Measurements from ENCODE around the gene TSC22D1. TPM values are rescaled to one million over a fixed set of nuclear protein-coding genes. Genes with fewer than 3 reads are reported as not detected.

The TSC22D1 gene
- total and polyA plus RNA-seq, 2 of the 4 experiments (the other 2 are of a cell fraction), result 30.8 to 42.2 TPM

DNA sequence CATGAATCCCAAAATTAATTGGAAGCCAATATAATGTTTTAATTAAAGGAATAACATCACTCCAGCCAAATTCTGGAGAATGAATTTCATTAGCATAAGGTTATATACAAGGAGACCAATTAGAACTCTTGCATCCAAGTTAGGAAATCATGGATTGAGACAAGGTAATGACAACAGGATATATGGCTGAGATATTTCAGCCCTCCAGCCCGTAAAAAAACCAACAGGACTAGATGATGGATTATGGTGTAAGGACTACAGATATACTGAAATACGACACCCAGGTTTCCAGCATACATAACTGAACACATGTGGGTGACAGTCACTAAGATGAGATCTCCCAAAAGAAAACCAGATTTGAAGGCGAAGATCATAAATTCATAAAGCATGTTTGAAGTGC is 56.5 kb downstream of the TSC22D1 start (continued):
- TF ChIP-seq, protein P1, sequence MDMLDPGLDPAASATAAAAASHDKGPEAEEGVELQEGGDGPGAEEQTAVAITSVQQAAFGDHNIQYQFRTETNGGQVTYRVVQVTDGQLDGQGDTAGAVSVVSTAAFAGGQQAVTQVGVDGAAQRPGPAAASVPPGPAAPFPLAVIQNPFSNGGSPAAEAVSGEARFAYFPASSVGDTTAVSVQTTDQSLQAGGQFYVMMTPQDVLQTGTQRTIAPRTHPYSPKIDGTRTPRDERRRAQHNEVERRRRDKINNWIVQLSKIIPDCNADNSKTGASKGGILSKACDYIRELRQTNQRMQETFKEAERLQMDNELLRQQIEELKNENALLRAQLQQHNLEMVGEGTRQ (IDR thresholded peaks at IDR 0.05; ENCODE audit: low read depth, low read length), result no peak

DNA sequence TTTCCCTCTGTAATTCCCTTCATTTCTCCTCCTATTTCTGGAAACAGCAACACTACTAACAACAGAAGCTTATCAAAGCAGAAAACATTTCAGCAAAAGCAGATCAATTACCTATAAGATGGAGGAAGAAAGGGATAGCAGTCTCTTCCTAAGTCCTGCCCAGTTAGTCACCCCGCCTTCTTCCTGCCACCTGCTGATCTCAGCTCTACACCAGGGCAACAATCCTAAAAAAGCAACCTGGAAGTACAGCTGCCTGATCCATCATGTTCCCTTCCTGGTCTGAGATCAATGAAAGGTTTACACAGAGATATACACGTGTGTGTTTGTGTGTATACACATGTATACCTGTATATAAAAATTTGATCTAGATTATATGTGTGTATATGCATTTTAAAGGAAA is 59.4 kb downstream of the TSC22D1 start:
- Histone ChIP-seq H2BK120ac (ENCODE audit: low read depth, low read length) (no peak overlapping the region), H3K14ac (replicated peaks; ENCODE audit: low read depth, low read length) (no peak overlapping the region), H3K4me1 (ENCODE audit: control insufficient read depth, insufficient read depth, low read length) (no peaks in the 10 kb centered on the region), H3K23ac (ENCODE audit: low read depth, low read length) (no peak overlapping the region), H4K91ac (ENCODE audit: insufficient read depth, low read depth, low read length) (no peak overlapping the region), H3K36me3 (ENCODE audit: control insufficient read depth, insufficient read depth, low read length) (peaks cover 2% of the 10 kb centered on the region; the same call in 1 of the 2 replicates), H3K27me3 (ENCODE audit: control insufficient read depth, insufficient read depth, low read length) (no peaks in the 10 kb centered on the region), H3K9me1 (ENCODE audit: insufficient read depth, low read length) (no peaks in the 10 kb centered on the region), H2AK5ac (ENCODE audit: low read depth, low read length) (no peak overlapping the region), H3K9ac (ENCODE audit: low read depth, low read length) (no peak overlapping the region), H4K8ac (ENCODE audit: low read depth in 2 of 2, low read length in 2 of 2) (no peak overlapping the region), H2BK5ac (ENCODE audit: low read depth, low read length, poor library complexity, severe bottlenecking) (no peak overlapping the region), H3K79me1 (ENCODE audit: low read depth in 1 of 2, low read length in 2 of 2) (peaks cover 14 to 28% of the 10 kb centered on the region in 2 experiments), H3K9me3 (ENCODE audit: control insufficient read depth, insufficient read depth, low read length) (no peaks in the 10 kb centered on the region), H2BK15ac (ENCODE audit: low read depth, low read length) (no peak overlapping the region), H2AK9ac (replicated peaks; ENCODE audit: low read depth, low read length, poor library complexity) (no peak overlapping the region), H3K4me3 (ENCODE audit: insufficient read depth, low read depth, low read length) (no peak overlapping the region), H2BK20ac (ENCODE audit: low read depth, low read length) (no peak overlapping the region), H3K4me2 (ENCODE audit: low read depth, low read length) (no peak overlapping the region), H4K5ac (ENCODE audit: low read depth, low read length) (no peak overlapping the region), H4K20me1 (ENCODE audit: insufficient read depth, low read length) (no peaks in the 10 kb centered on the region), H3K56ac (ENCODE audit: extremely low read depth, insufficient read depth, low read length) (no peak overlapping the region), H2AFZ (replicated peaks; ENCODE audit: low read length, poor library complexity) (no peak overlapping the region), H3K18ac (ENCODE audit: low read depth, low read length) (no peak overlapping the region), H3K4ac (ENCODE audit: low read depth, low read length) (no peak overlapping the region), H3K27ac (ENCODE audit: insufficient read depth, low read length) (no peak overlapping the region)
- no peak for DNase-seq
- CTCF ChIA-PET, result no interaction called here
- POLR2A ChIA-PET (ENCODE audit: unreplicated experiment), result no interaction called here
- in situ Hi-C loops (cut with MboI; ENCODE audit: low sequenced_read_pairs) (no loop called here), dilution Hi-C loops (cut with HindIII; ENCODE audit: low sequenced_read_pairs, unreplicated experiment) (no loop called here), intact Hi-C loops (cut with micrococcal nuclease) (no loop called here)
- no peak for ATAC-seq (ENCODE audit: low read depth)
- TF ChIP-seq RCOR1 (IDR thresholded peaks at IDR 0.05; ENCODE audit: insufficient replicate concordance, low read length) (no peak), RFX5 (IDR thresholded peaks at IDR 0.05; ENCODE audit: low read depth, low read length) (no peak), FOS (IDR thresholded peaks at IDR 0.05; ENCODE audit: low read depth, low read length) (no peak), CEBPB (IDR thresholded peaks at IDR 0.05; ENCODE audit: low read depth, low read length) (no peak), MAZ (IDR thresholded peaks at IDR 0.05; ENCODE audit: borderline replicate concordance, low read depth, low read length) (no peak), CHD1 (IDR thresholded peaks at IDR 0.05; ENCODE audit: low read depth, low read length) (no peak), MXI1 (IDR thresholded peaks at IDR 0.05; ENCODE audit: borderline replicate concordance, low read depth, low read length) (no peak)
- TF ChIP-seq, protein P1 (IDR thresholded peaks at IDR 0.05; ENCODE audit: low read depth, low read length), result no peak
- TF ChIP-seq, protein P2, sequence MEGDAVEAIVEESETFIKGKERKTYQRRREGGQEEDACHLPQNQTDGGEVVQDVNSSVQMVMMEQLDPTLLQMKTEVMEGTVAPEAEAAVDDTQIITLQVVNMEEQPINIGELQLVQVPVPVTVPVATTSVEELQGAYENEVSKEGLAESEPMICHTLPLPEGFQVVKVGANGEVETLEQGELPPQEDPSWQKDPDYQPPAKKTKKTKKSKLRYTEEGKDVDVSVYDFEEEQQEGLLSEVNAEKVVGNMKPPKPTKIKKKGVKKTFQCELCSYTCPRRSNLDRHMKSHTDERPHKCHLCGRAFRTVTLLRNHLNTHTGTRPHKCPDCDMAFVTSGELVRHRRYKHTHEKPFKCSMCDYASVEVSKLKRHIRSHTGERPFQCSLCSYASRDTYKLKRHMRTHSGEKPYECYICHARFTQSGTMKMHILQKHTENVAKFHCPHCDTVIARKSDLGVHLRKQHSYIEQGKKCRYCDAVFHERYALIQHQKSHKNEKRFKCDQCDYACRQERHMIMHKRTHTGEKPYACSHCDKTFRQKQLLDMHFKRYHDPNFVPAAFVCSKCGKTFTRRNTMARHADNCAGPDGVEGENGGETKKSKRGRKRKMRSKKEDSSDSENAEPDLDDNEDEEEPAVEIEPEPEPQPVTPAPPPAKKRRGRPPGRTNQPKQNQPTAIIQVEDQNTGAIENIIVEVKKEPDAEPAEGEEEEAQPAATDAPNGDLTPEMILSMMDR (conservative IDR thresholded peaks at IDR 0.05; ENCODE audit: low read depth, low read length), result no peak
- WGBS, 2 experiments (ENCODE audit: extremely low coverage in 2 of 2, insufficient read length in 1 of 2), result no CpG with 5 or more reads among the region's 2 CpGs
- no TSS peak for BruUV-seq (replicated peaks)

Measured in IMR-90 (cell line).